K562 (cell line): Measurements from ENCODE around the gene TCEAL1.

Experiments used
- BHLHE40 ChIP-seq: IDR thresholded peaks from 2 replicates; pipeline ENCODE4 v1.6.1; 2011; ENCODE audit warnings: low read length, improper control_type of control experiment
- FOXA1 ChIP-seq: fragments of 450-650 bp; IDR thresholded peaks from 2 replicates; pipeline ENCODE4 v1.6.1; 2016; ENCODE audit warnings: mild to moderate bottlenecking, borderline replicate concordance
- RBBP5 ChIP-seq: fragments of 200-600 bp; sonication (generic); IDR thresholded peaks from 2 replicates; pipeline ENCODE4 v1.6.1; 2012; ENCODE audit warnings: borderline replicate concordance, mild to moderate bottlenecking, low read length, control low read depth, inconsistent platforms; ENCODE audit not compliant: insufficient read depth, poor library complexity, severe bottlenecking
- TF ChIP-seq, protein P1 (sequence below), 3 experiments: IDR thresholded peaks in 2 of 3; conservative IDR thresholded peaks in 1 of 3; 2 replicates each; pipeline ENCODE4 v1.5.1; 2011 to 2012; ENCODE audit warnings: low read length in 3 of 3, mild to moderate bottlenecking in 3 of 3, control low read depth in 2 of 3, improper control_type of control experiment in 1 of 3, inconsistent platforms in 1 of 3, low read depth in 1 of 3, mixed read lengths in 1 of 3, moderate library complexity in 1 of 3; ENCODE audit not compliant: insufficient read depth in 2 of 3
- TF ChIP-seq, protein P2 (sequence below): fragments of 200-800 bp; sonication (Bioruptor generic); IDR thresholded peaks from 2 replicates; pipeline ENCODE4 v1.6.1; 2017; ENCODE audit warnings: missing genetic modification characterization, missing compliant biosample characterization

DNA sequence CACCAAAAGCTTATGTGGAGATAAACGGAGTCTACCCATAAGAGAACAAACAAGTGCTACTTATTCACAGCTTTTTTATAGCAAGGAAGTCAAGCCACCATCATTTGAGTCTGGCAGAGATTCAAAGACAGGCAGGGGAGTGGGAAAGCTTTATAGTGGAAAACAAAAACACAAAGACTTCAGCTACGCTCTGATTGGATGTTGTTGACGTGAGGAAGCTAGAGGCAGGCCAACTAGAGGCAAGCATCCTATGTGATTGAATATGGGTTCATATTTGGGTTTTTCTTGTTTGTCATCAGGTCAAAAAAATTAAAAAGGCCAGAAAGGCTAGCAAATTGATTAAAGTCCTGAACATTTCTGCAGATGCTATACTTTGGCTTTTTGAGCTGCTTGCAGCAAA lies 44.2 kb upstream of the TCEAL1 start:
- TF ChIP-seq FOXA1 (no peak), BHLHE40 (no peak), RBBP5 (no peak)
- TF ChIP-seq, protein P1, sequence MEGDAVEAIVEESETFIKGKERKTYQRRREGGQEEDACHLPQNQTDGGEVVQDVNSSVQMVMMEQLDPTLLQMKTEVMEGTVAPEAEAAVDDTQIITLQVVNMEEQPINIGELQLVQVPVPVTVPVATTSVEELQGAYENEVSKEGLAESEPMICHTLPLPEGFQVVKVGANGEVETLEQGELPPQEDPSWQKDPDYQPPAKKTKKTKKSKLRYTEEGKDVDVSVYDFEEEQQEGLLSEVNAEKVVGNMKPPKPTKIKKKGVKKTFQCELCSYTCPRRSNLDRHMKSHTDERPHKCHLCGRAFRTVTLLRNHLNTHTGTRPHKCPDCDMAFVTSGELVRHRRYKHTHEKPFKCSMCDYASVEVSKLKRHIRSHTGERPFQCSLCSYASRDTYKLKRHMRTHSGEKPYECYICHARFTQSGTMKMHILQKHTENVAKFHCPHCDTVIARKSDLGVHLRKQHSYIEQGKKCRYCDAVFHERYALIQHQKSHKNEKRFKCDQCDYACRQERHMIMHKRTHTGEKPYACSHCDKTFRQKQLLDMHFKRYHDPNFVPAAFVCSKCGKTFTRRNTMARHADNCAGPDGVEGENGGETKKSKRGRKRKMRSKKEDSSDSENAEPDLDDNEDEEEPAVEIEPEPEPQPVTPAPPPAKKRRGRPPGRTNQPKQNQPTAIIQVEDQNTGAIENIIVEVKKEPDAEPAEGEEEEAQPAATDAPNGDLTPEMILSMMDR (IDR thresholded peaks at IDR 0.05 in 2 of 3, conservative IDR thresholded peaks at IDR 0.05 in 1 of 3; ENCODE audit: insufficient read depth in 2 of 3, low read depth in 1 of 3, low read length in 3 of 3), result no peak
- TF ChIP-seq, protein P2, sequence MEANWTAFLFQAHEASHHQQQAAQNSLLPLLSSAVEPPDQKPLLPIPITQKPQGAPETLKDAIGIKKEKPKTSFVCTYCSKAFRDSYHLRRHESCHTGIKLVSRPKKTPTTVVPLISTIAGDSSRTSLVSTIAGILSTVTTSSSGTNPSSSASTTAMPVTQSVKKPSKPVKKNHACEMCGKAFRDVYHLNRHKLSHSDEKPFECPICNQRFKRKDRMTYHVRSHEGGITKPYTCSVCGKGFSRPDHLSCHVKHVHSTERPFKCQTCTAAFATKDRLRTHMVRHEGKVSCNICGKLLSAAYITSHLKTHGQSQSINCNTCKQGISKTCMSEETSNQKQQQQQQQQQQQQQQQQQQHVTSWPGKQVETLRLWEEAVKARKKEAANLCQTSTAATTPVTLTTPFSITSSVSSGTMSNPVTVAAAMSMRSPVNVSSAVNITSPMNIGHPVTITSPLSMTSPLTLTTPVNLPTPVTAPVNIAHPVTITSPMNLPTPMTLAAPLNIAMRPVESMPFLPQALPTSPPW (CRISPR knock-in tag), result no peak
